ENCODE results near the gene OPCML. TPM values are rescaled to one million over a fixed set of nuclear protein-coding genes. Genes with fewer than 3 reads are reported as not detected.

OPCML gene
- total RNA-seq, 1 donor from 2014 or later = 4.6 TPM

DNA sequence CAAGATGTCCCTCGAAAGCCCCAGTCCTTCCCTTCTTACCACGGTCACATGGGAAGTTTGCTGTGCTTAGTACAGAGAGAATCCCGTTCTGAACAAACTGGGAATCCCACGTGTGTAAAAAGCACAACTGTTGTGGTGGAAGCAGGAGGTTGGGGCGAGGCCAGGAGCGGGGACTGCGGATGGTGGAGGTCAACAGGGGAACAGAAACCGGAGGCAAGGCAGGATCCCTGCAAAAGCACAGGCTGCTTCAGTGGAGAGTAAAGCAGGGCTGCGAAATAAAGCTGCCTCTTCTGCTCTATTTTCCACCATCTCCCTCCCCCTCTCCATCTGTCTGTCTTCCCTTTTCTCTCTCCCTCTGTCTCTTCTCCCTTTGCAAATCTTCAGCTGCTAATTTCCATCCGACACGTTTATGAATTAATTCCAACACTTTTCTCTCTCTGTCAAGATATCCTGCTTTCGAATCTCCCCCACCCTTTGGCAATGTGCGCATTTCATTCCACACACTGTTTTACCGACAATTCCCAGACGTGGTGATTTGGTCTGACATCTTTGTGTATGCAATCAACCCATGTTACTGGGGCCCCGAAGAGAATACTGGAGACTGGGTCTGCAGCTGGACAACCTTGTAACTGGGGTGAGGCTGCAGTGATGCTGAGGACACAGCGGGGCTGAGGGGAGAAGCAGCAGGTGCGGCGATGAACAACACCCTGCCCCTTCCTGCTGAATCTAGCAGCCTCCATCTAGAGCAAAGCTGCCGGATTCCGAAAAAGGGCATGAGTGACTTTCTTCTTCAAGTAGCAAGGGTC is 571.8 kb downstream of the OPCML start:
- peaks cover 72% of the 10 kb centered on the region for H3K27me3 Mint-ChIP-seq

DNA sequence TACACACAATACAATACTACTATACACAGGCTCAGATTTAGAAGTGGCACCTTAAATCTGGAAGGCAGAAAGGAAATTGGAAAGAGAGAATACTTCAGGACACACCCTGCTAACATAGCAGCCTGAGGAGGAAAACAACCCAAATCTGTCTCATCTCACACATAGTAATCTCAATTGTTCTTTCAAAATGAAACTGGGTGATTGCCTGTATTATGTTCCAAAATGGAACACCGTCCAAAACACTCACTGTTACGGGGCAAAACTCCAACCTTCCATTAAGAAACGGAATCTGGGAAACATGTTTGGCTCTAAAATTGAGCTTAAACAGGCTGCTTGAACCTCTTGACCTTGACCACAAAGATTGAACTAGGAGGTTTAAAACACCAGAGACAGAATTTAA is 572.6 kb downstream of the OPCML start:
- no peaks in the 10 kb centered on the region for H3K36me3 Mint-ChIP-seq
- peaks cover 19% of the 10 kb centered on the region for H3K4me1 Mint-ChIP-seq (ENCODE audit: unreplicated experiment)
- TF ChIP-seq, protein P1, sequence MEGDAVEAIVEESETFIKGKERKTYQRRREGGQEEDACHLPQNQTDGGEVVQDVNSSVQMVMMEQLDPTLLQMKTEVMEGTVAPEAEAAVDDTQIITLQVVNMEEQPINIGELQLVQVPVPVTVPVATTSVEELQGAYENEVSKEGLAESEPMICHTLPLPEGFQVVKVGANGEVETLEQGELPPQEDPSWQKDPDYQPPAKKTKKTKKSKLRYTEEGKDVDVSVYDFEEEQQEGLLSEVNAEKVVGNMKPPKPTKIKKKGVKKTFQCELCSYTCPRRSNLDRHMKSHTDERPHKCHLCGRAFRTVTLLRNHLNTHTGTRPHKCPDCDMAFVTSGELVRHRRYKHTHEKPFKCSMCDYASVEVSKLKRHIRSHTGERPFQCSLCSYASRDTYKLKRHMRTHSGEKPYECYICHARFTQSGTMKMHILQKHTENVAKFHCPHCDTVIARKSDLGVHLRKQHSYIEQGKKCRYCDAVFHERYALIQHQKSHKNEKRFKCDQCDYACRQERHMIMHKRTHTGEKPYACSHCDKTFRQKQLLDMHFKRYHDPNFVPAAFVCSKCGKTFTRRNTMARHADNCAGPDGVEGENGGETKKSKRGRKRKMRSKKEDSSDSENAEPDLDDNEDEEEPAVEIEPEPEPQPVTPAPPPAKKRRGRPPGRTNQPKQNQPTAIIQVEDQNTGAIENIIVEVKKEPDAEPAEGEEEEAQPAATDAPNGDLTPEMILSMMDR (conservative IDR thresholded peaks at IDR 0.05) = no peak
- H3K9me3 Mint-ChIP-seq = no peaks in the 10 kb centered on the region
- no peak for DNase-seq (ENCODE audit: extremely low spot score, unreplicated experiment)
- peaks cover 72% of the 10 kb centered on the region for H3K27me3 Mint-ChIP-seq
- H3K27ac Mint-ChIP-seq = no peak overlapping the region
- H3K4me3 Mint-ChIP-seq = no peak overlapping the region

More for the DNA sequence above, 571.8 kb downstream of the OPCML start:
- H3K4me3 Mint-ChIP-seq = no peak overlapping the region
- no peaks in the 10 kb centered on the region for H3K36me3 Mint-ChIP-seq
- no peak overlapping the region for H3K27ac Mint-ChIP-seq
- DNase-seq (ENCODE audit: extremely low spot score, unreplicated experiment) = no peak
- H3K4me1 Mint-ChIP-seq (ENCODE audit: unreplicated experiment) = peaks cover 19% of the 10 kb centered on the region
- TF ChIP-seq, protein P1 (conservative IDR thresholded peaks at IDR 0.05) = no peak
- no peaks in the 10 kb centered on the region for H3K9me3 Mint-ChIP-seq

DNA sequence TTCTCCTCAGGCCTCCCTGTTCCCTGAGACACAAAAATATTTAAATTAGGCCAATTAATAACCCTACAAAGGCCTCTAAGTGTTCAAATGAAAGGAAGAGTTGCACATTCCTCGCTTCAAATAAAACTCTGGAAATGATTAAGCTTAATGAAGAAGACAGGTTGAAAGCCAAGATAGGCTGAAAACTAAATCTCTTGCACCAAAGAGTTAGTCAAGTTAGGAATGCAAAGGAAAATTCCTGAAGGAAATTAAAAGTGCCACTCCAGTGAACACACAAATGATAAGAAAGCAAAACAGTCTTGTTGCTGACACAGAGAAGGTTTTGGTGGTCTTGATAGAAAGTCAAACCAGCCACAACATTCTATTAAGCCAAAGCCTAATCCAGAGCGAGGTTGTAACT is 574.4 kb downstream of the OPCML start:
- no peak for DNase-seq (ENCODE audit: extremely low spot score, unreplicated experiment)
- H3K4me3 Mint-ChIP-seq = no peak overlapping the region
- TF ChIP-seq, protein P1 (conservative IDR thresholded peaks at IDR 0.05) = no peak
- H3K27me3 Mint-ChIP-seq = peaks cover 71% of the 10 kb centered on the region
- H3K27ac Mint-ChIP-seq = no peak overlapping the region
- H3K9me3 Mint-ChIP-seq = no peaks in the 10 kb centered on the region
- H3K36me3 Mint-ChIP-seq = no peaks in the 10 kb centered on the region
- peaks cover 18% of the 10 kb centered on the region for H3K4me1 Mint-ChIP-seq (ENCODE audit: unreplicated experiment)

DNA sequence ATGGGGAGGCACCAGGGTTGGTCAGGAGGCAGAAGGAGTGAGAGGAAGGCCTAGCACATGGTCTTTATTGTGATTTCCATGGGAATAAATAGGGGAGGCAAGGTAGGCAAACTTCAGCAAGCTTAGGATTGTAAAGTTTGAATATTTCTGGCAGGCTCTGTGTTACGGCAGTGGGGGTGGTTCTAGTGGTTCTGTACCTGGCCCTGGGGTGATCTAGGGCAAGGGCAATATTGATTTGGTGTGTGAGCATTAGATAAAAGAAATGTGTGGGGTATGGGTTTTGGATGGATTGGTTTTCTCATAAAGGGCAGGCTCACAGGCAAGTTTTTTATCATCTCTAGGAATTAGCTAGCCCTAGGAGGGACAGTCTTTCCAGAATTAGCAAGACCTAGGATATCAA is 584.0 kb downstream of the OPCML start:
- DNase-seq (ENCODE audit: extremely low spot score, unreplicated experiment) = no peak
- TF ChIP-seq, protein P1 (conservative IDR thresholded peaks at IDR 0.05) = no peak
- Mint-ChIP-seq H3K9me3 (no peaks in the 10 kb centered on the region), H3K27ac (no peak overlapping the region), H3K4me3 (no peak overlapping the region), H3K27me3 (peaks cover 68% of the 10 kb centered on the region), H3K36me3 (no peaks in the 10 kb centered on the region), H3K4me1 (ENCODE audit: unreplicated experiment) (peaks cover 7% of the 10 kb centered on the region)

DNA sequence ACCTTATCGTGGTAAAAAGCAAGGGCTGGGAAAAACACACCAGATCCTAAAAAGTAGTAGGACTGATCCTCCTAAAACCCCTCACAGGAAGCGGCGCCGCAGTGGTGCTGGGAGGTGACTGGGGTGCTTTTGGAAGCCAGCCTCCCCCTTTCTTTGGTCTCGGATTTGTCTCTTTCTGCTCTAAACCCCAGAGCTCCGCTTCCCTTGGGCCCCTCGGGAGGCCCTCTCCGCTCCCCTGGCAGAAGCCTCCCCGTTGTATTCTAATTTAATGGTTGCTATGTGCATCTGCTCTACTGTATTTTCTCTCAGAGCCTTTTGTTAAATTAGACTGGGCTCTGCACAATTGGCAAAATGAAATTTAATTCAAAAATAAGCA is 587.7 kb downstream of the OPCML start:
- TF ChIP-seq, protein P1 (conservative IDR thresholded peaks at IDR 0.05) = no peak
- DNase-seq (ENCODE audit: extremely low spot score, unreplicated experiment) = no peak
- Mint-ChIP-seq H3K4me1 (ENCODE audit: unreplicated experiment) (peaks cover 18% of the 10 kb centered on the region), H3K9me3 (no peaks in the 10 kb centered on the region), H3K27me3 (peaks cover 86% of the 10 kb centered on the region), H3K27ac (no peak overlapping the region), H3K36me3 (no peaks in the 10 kb centered on the region), H3K4me3 (peak overlapping the region; percentile 83)

Measured in type B pancreatic cell (in vitro differentiated cells).